ENCODE results near the gene SGSM2.

Gene SGSM2

DNA sequence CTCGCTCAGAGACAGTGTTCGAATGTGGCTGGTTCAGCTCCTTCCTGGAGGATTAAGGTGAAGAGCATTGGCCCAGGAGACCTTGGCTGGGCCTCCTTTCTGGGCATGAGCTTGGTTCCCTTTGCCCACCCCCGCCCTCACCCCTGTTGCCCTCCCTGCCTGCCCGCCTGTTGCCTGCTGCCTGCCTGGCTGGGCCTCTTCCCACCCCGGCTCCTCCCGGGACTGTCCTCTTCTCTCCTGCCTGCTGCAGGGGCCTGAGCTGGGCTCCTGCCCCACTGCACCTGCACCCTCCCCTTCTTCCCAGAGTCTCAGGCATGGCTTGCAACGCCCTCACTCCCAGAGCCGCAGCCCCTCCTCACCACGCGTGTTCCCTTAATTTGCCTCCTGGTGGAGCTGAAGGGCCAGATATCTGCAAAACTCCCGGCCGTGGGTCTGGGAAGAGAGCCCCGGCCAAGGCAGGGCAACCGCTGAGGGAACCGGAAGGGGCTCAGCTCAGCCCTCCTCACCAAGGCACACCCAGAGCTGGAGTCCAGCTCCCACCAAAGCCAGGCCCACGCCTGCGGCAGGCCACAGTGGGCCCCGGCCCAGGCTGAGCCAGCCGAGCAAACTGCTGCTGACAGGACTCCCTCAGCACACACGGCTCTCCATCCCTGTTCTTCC, 32.4 kb downstream of the SGSM2 start:
- DNase-seq = no peak

DNA sequence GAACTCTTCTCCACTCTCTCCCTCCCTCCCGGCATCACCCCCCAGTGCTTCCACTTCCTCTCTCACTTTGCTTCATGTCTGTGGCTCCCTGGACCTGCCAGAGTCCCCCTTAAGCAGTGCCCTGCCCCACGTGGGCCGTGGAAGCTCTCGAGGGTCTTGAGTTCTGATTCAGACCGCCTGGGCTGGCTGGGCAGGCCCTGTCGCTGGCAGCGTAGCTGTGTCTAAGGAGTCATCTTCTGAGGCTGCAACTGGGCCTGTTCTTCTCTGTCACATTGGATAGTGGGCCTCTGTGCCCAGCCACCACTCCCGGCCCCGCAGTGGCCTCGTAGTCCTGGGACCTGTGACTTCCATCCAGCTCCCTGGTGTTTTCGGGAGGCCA, 32.9 kb downstream of the SGSM2 start:
- DNase-seq = no peak

DNA sequence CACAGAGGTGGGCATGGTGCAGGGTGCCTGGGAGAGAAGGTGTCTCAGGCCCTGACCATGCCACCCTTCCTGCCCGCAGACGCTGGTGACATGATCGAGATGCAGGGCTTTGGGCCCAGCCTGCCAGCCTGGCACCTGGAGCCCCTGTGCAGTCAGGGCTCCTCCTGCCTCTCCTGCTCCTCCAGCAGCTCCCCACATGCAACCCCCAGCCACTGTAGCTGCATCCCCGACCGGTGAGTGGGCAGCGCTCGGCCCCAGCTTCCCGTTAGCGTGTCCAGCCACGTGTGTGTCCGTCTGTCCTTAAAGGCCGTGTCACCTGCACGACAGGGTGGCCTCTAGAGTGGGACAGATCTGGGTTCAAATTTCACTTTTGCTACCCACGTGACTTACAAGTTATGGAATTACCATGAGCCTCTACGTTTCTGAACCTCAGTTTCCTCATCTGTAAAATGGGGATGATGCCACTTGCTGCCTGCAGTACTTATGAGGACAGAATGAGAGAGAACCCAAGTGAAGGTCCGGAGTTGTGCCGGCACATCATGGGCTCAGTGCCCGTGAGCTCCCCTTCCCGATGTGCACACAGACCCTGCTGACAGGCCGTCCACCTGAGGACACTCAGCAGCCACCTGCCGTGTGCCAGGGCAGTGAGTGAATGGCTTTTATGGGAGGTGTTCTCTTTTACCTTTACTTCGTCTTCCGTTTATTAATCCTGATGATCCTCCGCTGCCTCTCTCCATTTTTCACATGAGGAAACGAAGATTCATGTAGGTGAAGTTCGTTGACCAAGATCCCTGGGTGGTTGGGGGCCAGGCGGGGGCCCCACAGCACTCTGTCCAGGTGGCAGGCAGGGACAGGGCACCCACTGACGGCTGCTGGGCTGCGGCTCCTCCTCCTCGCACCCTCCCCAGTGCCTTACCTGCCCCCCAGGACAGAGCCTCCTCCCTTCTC, 34.2 kb downstream of the SGSM2 start:
- no peak for DNase-seq

DNA sequence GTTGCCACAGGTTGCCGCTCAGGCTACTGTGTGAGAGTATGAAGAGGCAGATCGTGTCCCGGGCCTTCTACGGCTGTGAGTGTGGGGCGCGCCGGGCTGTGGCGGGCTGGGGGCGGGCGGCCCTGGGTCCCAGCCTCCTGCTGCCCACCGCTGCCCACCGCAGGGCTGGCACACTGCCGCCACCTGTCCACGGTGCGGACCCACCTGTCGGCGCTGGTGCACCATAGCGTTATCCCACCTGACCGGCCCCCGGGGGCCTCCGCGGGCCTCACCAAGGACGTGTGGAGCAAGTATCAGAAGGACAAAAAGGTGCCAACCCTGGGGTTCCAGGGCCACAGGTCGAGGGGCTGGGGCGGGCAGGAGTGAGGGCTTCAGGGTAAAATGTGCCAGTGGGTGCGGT, 34.9 kb downstream of the SGSM2 start:
- DNase-seq = no peak

DNA sequence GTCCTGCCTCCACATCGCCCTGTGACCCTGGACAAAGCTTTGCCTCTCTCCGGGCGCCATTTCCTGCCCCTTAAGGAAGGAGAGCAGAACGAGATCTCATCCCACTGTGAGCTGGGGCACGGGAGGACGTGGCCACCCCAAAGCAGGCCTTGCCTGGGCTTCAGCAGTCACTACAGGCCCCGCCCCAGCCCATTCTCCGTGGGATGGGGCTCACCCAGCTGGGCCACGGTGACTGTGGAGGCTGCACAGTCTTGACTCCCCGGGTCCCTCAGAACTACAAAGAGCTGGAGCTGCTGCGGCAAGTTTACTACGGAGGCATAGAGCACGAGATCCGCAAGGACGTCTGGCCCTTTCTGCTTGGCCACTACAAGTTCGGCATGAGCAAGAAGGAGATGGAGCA, 35.4 kb downstream of the SGSM2 start:
- DNase-seq = no peak

DNA sequence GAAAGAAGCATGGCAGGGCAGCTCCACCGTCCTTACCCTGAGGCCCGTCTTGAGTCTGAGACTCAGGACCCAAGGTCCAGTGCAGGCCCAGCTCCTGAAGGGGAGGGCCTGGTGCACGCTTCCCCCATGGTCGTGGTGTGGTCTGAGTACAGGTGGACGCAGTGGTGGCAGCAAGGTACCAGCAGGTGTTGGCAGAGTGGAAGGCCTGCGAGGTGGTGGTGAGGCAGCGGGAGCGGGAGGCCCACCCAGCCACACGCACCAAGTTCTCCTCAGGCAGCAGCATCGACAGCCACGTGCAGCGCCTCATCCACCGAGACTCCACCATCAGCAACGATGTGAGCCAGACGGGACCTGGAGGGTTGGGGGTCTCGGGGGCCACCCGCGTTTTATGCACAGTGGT, 35.9 kb downstream of the SGSM2 start:
- DNase-seq = no peak

DNA sequence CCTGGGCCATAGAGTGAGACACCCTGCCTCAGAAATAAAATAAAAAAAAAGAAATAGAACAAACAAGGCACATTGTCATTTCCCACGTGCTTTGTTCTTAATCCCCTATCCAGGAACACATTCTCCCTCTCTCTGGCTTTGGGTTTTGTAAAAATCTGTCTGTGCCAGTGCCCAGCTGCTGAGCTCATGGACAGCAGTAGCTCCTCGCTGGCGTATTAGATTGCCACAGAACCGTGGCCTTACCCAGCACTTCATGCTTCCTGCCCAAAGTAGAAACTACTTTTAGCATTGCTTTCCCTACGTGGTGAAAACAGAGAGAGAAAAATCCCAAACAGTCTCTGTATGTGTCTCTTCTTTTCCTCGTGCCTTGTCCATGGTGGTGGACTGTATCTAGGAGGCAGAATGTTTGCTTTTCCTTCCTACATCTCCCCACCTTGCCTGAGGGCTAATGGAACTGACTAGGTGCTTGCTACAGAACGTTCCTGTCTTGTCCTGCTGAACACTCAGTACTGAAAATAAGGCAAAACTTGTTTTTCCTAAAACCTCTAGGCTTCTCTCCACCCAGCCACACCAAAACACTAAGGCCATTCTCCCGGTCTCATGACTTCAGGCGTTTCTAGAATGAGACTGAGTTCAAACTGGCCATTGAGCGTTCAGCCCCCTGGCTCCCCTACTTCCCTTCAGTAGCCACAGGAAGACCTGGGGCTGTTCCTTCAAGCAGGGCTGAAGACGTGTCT, 37.4 kb downstream of the SGSM2 start:
- no peak for DNase-seq

DNA sequence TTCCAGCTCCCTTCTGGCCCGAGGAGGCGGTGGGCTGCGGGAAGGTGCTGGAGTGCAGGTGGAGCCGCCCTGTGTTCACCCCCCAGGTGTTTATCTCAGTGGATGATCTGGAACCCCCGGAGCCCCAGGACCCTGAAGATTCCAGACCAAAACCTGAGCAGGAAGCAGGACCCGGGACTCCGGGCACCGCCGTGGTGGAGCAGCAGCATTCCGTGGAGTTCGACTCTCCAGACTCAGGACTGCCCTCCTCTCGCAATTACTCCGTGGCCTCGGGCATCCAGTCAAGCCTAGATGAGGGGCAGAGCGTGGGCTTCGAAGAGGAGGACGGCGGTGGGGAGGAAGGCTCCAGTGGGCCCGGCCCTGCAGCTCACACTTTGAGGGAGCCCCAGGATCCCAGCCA, 38.1 kb downstream of the SGSM2 start:
- DNase-seq = no peak

DNA sequence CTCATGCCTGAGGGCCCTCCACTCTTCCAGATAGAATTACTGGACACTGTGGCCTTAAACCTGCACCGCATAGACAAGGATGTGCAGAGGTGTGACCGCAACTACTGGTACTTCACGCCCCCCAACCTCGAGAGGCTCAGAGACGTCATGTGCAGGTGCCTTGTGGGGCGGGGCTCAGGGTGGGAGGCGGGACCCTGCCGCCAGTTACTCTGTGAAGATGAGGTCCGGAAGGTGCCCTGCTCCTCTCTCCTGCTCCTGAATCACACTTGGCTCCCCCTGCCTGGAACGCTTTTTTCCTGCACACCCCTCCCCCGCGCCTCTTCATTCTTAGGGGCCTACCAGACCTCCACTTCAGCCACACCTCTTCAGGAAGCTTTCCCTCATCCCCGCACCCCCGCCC, 38.8 kb downstream of the SGSM2 start:
- DNase-seq = no peak

DNA sequence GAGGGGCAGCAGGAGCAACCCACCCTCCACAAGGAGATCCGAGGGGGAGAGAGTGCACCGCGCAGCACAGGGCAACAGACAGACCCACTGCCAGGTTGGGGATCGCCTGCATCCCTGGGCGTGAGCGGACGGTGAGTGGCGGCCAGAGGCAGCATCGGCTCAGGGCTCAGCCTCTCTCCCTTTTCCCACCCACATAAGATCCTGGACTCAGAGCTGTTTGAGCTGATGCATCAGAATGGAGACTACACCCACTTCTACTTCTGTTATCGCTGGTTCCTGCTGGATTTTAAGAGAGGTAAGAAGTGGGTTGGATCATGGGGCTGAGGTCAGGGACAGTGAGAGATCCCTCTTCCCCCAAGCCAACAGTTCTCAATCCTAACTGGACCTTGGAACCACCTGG, 40.4 kb downstream of the SGSM2 start:
- DNase-seq = no peak

DNA sequence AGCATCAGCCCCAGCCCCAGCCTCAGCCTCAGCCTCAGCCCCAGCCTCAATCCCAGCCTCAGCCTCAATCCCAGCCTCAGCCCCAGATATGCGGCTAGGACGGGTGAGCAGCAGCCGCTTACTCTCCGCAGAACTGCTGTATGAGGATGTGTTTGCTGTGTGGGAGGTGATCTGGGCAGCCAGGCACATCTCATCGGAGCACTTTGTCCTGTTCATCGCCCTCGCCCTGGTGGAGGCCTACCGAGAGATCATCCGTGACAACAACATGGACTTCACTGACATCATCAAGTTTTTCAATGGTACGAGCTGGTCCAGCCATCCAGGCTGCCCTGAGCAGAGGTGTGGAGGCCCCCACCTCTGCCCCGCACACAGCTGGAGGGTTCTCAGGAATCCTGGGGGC, 41.6 kb downstream of the SGSM2 start:
- DNase-seq = no peak

DNA sequence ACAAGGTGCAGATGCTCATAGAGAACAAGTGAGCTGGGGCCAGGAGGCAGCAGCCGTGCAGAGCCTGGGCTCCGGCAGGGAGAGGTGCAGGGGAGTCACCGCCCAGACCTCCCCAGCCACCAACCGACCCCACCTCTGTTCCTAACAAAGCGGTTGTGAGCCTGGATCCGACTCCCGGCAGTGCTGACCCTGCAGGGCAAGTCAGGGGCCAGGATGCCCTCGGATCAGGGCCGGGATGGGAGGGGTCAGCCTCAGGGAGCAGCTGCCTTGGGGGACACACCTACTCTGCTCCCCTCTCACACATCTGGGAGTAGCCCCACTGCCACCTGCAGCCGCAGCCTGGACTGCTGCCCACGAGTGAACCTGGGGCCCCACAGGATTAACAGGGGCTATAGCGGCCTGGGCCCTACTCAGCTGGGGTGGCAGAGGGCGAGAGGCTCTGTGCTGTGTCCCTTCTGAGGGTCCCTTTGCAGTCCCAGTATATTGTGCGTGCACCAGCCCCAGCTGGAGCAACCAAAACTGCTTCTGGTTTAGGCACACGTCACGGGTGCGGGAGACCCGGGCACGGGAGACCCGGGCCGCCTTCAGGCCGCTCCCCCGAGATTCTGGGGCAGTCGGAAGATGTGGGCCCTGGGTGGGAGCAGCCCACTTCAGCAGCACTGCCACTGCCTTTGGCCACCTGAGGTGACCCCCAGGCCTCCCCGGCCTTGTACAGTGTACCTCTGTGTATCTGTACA, 42.4 kb downstream of the SGSM2 start:
- no peak for DNase-seq

DNA sequence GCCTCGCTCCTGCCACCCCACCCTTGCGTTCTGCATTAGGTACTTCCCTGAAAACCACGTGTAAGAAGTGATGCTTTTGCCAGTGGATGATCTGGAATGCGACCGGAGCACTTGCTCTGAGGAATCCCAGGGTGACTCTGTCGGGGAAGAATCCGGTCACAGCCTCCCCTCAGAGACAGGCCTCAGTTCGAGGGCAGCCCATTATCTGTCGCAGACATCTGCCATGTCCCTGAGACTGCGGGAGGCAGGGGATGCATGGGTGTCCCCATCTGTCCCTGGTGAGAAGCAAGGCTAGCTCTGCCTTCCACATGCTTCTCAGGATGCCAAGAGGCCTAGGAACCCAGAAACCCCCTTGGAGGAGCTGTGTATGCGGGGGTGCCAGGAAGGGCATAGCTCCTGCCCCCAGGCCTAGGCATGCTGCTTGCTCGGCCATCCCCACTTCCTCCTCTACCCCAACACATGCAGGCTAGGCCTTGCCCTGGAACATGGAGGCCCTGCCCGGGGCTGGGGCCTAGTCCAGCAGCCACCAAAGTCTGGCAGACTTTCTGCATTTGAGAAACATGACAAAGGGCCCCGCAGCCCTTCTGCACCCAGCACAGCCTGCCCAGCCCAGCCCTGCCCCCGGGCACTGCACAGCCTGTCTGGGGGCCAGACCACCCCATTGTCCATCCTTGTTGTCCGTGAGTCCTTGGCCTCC, 43.1 kb downstream of the SGSM2 start:
- no peak for DNase-seq

DNA sequence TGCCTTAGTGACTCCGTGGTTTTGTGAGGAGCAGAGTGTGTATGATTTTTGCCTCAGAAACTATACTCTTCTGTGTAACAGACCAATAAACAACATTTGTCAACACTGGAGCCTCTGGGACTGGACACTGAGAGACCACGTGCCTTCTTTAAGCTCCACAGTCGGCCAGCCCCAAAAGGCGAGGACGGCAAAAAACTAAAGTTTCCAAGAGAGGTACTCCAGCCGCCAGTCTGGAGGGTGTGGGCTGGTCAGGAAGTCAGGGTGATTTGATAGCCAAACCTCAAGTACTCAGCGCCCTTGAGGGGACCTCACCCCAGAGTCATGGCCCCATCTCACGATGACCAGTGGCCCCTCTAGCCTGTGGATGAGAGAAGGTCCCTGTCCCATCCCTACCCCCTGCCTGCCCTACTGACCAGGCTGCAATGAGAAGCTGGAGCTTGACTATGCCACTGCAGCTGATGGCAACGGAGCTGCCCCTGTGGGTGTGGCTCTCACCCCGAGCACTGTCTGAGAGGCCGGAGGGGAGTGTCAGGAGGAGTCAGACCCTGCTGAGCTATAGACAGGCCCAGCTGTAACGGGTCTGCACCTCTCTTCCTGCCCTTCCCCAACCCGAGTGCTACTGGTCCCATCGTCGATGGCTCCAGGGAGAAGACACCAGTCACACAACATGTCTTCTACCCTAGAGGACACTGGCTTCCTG, 43.8 kb downstream of the SGSM2 start:
- no peak for DNase-seq

DNA sequence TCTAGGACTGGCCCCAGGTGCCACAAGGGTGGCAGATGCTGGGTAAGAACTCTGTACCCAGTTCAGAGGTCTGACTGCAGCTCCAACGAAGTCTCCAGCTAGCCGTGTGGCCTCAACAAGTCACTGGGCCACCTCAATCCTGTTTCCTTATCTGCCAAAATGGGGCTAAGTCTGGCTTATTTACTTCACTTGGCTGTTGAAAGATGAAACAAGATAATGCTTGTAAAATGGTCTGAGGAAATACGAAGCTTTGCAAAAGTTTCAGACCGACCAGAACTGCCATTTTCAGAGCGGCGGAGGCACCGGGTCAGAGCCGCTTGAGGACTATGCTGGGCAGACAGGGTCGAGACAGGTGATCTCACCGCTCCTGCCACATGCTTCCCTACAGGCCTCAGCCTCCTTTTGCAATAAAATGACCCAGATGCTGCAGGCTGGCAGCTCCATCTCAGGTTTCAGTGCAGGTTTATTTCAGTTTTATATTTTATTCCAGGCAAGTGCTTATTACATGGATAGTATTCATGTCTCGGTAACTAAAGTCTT, 46.4 kb downstream of the SGSM2 start:
- no peak for DNase-seq

DNA sequence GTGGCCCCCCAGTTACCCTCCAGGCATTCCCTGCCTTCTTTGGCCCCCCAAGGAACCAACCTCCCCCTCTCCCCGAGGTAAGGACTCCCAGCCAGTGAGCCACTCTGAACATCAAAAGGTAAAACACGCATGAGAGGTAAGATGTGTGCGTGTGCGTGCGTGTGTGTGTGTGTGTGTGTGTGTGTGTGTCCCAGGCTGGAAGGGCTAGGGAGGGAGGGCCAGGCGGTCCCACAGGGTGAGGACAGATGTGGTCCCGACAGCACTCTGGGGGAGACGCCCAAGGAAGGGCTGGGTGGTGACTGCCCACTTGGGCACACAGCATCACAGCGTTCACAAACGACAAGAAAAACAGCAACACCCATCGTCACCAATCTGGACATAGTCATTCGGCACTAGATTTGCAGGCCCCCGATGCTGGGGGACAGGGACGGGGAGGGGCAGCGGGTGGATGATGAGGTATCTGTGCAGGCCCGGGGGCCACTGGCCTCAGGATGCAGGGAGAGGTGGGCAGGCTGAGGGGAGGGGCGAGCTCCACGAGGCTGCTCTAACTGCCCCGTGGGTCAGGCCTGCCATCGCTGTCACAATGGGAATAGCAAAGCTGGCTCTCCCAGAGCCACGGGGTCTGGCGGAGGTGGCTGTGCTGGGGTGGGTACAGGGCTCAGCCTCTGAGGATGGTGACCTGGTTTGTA, 47.3 kb downstream of the SGSM2 start:
- DNase-seq = no peak

DNA sequence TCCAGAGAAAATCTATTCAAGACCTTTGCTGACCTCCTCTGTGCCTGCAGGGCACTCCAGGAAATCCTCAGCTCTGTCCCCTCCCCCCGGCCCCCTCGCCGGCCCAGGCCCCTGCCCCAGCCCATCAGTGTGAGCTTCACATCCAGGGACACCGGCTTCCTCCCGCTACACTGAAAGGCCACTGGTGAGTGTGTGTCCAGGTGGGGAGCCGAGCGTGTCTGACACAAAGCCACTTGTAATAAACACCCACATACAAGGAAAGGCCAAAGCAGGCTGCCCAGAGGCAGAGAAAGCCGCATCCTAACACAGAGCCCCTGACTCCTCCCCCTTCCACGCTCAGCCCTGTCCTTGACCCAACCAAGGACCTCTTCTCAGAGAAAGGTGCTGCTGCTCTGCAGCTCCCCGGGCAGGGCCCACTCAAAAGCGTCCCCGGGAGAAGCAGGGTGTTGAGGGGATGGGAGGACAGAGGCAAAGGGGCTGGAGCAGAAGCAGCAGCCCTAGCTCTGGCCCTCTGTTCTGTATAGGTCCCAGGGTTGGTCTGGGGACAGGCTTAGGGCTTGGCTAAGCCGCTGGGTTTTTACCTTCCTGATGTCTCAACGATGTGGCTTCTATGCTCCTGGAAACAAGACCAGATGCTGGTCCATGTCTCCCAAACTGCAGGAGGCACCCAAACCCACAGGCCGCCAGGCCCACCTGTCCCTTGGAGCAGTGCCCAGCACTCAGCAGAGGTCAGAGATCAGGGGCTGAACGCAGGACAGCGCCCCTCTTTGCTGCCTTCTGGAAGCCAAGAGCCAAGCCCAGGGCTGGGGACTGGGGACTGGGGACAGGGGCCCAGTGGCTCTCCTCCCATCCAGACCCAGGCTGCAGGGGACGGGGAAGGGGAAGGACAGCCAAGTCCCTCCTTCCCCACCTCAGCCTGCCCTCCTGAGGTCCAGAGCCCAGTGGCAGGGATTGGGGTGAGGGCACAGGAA, 48.2 kb downstream of the SGSM2 start:
- no peak for DNase-seq

DNA sequence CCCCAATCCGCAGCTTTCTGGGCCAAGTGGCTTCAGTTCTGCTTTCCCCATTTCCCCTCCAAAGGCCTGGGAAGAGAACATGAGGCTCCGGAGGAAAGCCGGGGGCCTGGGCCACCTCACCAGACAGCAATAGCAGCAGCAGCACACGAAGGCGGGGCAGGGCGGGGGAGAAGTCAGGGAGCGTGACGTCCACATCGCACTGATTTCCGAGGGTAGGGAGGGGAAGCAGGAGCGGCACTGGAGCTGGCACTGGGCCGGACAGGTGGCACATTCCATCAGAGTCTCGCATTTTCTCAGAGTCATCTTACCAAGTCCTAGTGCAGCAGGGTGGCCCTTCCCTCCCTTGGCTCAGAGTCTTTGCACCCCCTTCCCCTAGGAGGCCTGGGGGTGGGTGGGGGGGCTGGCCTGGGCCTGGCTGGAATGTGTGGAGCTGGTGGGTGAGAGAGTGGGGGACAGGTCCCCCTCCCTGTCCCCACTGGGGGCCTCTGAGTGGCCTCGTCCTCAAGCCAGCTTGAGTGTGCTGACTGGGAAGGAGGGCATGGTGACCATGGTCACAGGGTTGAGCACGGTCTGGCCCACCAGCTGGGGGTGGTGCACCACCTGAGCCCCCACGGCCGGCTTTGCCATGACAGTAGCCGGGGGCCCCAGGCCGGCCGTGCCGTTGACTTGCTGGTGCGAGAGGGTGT, 49.2 kb downstream of the SGSM2 start:
- no peak for DNase-seq
